Osteoblast (primary cell): ENCODE measurements around the gene PRSS21. TPM values are rescaled to one million over a fixed set of nuclear protein-coding genes. Genes with fewer than 3 reads are reported as not detected.

ENCODE experiments used
- DNase-seq: peaks from one replicate; pipeline ENCODE4 v3.0.0; 2011; ENCODE audit warnings: low spot score, mixed read lengths; ENCODE audit not compliant: insufficient read length; ENCODE audit errors: missing footprints
- H2AFZ ChIP-seq: 2 replicates; pipeline ENCODE4 v1.6.0; 2011; ENCODE audit warnings: mild to moderate bottlenecking, low read length
- H3K27ac ChIP-seq: 2 replicates; pipeline ENCODE4 v1.5.1; 2011; ENCODE audit warnings: mild to moderate bottlenecking, low read depth, low read length, moderate library complexity
- H3K27me3 ChIP-seq: 2 replicates; pipeline ENCODE4 v1.6.0; 2012; ENCODE audit warnings: mild to moderate bottlenecking, control low read depth, inconsistent platforms, low read length, moderate library complexity; ENCODE audit not compliant: insufficient read depth
- H3K36me3 ChIP-seq: 2 replicates; pipeline ENCODE4 v1.5.1; 2011; ENCODE audit warnings: mild to moderate bottlenecking, low read length, control low read depth, moderate library complexity; ENCODE audit not compliant: insufficient read depth
- H3K4me1 ChIP-seq: 2 replicates; pipeline ENCODE4 v1.5.1; 2011; ENCODE audit warnings: mild to moderate bottlenecking, low read length, control low read depth, moderate library complexity; ENCODE audit not compliant: insufficient read depth
- H3K4me2 ChIP-seq: 2 replicates; pipeline ENCODE4 v1.6.0; 2011; ENCODE audit warnings: mild to moderate bottlenecking, low read length; ENCODE audit not compliant: insufficient read depth
- H3K4me3 ChIP-seq: fragments of 200-600 bp; sonication (generic); 3 replicates; pipeline ENCODE4 v1.5.1; 2012; ENCODE audit warnings: mild to moderate bottlenecking, low read length, inconsistent platforms; ENCODE audit not compliant: insufficient read depth
- H3K79me2 ChIP-seq: 2 replicates; pipeline ENCODE4 v1.6.0; 2012; ENCODE audit warnings: mild to moderate bottlenecking, low read length, control low read depth, inconsistent platforms; ENCODE audit not compliant: insufficient read depth
- H3K9me3 ChIP-seq: 2 replicates; pipeline ENCODE4 v1.5.1; 2011; ENCODE audit warnings: low read depth, low read length, control low read depth
- H4K20me1 ChIP-seq: 2 replicates; pipeline ENCODE4 v1.6.0; 2012; ENCODE audit warnings: mild to moderate bottlenecking, low read length, control low read depth; ENCODE audit not compliant: insufficient read depth
- total RNA-seq: library from RNA; depleted of rRNA; stranded (reverse); fragments of >200 nt; gene quantifications from 2 replicates; pipeline ENCODE4 v1.2.3, GENCODE V29; 2012
- TF ChIP-seq, protein P1 (sequence below): IDR thresholded peaks from 2 replicates; pipeline ENCODE4 v1.5.1; 2011; ENCODE audit warnings: mild to moderate bottlenecking, low read depth, low read length, moderate library complexity; ENCODE audit errors: extremely low read depth

The PRSS21 gene
- total RNA-seq, 1 donor: not detected

DNA sequence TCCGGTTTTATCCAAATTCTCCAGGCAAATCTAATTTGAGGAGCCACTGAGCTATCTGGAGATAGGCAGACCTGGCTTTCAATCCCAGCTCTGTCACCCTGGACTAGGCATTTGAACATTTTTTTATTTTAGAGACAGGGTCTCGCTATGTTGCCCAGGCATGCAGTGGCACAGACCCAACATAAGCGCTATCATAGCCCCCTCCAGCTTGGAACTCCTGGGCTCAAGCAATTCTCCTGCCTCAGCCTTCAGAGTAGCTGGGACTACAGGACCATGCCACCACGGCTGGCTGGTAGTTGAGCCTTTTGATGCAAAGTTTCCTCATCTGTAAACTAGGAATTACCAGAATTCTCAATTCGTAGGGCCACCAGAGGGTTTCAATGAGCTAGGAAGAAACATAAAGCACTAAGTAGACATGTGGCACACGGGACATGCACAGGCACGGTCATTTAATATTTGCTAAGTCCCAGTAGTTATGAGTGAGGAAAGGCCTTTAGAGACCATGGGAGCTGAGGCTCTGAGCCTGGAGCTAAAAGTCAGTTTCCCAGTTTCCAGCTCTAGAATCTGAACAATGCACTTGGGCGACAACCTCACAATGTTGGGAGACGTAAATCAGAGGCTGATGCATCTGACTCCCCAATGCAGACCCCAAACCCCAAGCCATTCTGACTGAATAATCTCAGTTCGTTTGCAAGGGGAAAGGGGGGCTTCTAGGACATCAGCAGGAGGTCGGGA is 41.1 kb upstream of the PRSS21 start:
- no peaks in the 10 kb centered on the region for H3K9me3 ChIP-seq
- H3K79me2 ChIP-seq: peaks cover 74% of the 10 kb centered on the region
- H3K4me3 ChIP-seq: peak overlapping the region; percentile 98
- DNase-seq: peak; percentile 88
- H3K4me2 ChIP-seq: peak overlapping the region; percentile 92
- peaks cover 38% of the 10 kb centered on the region for H4K20me1 ChIP-seq
- peaks cover 25% of the 10 kb centered on the region for H3K4me1 ChIP-seq
- H3K27me3 ChIP-seq: no peaks in the 10 kb centered on the region
- peak overlapping the region; percentile 36 for H3K27ac ChIP-seq
- peaks cover 39% of the 10 kb centered on the region for H3K36me3 ChIP-seq
- TF ChIP-seq, protein P1, sequence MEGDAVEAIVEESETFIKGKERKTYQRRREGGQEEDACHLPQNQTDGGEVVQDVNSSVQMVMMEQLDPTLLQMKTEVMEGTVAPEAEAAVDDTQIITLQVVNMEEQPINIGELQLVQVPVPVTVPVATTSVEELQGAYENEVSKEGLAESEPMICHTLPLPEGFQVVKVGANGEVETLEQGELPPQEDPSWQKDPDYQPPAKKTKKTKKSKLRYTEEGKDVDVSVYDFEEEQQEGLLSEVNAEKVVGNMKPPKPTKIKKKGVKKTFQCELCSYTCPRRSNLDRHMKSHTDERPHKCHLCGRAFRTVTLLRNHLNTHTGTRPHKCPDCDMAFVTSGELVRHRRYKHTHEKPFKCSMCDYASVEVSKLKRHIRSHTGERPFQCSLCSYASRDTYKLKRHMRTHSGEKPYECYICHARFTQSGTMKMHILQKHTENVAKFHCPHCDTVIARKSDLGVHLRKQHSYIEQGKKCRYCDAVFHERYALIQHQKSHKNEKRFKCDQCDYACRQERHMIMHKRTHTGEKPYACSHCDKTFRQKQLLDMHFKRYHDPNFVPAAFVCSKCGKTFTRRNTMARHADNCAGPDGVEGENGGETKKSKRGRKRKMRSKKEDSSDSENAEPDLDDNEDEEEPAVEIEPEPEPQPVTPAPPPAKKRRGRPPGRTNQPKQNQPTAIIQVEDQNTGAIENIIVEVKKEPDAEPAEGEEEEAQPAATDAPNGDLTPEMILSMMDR: no peak
- no peak overlapping the region for H2AFZ ChIP-seq

GRCh38 chr16:2776500-2777139 is 40.4 kb upstream of the PRSS21 start:
- H3K4me3 ChIP-seq: peak overlapping the region; percentile 98

GRCh38 chr16:2777231-2777902 is 39.7 kb upstream of the PRSS21 start, which contains the start of gene ELOB:
TSS of gene ELOB (minus strand) at chr16:2777280. CDS start at chr16:2777239, 41 bp downstream.
- peak within 1 kb of the TSS; percentile 98 for H2AFZ ChIP-seq
- peak; percentile 100 for DNase-seq
- peaks cover 25% of the 10 kb centered on the region for H3K4me1 ChIP-seq
- peak within 1 kb of the TSS; percentile 92 for H3K4me2 ChIP-seq
- H3K79me2 ChIP-seq: peaks cover 62% of the 10 kb centered on the region
- no peaks in the 10 kb centered on the region for H3K9me3 ChIP-seq
- no peaks in the 10 kb centered on the region for H3K27me3 ChIP-seq
- H3K27ac ChIP-seq: peak within 1 kb of the TSS; percentile 99
- peak within 1 kb of the TSS; percentile 98 for H3K4me3 ChIP-seq
- peaks cover 25% of the 10 kb centered on the region for H4K20me1 ChIP-seq
- TF ChIP-seq, protein P1: no peak
- peaks cover 28% of the 10 kb centered on the region for H3K36me3 ChIP-seq

More at GRCh38 chr16:2776500-2777139, 40.4 kb upstream of the PRSS21 start:
- peaks cover 25% of the 10 kb centered on the region for H3K4me1 ChIP-seq
- H4K20me1 ChIP-seq: peaks cover 31% of the 10 kb centered on the region
- peak overlapping the region; percentile 36 for H3K27ac ChIP-seq
- H3K4me2 ChIP-seq: peak overlapping the region; percentile 92
- H2AFZ ChIP-seq: no peak overlapping the region
- DNase-seq: peak; percentile 86
- TF ChIP-seq, protein P1: no peak
- H3K79me2 ChIP-seq: peaks cover 68% of the 10 kb centered on the region
- no peaks in the 10 kb centered on the region for H3K9me3 ChIP-seq
- peaks cover 35% of the 10 kb centered on the region for H3K36me3 ChIP-seq
- H3K27me3 ChIP-seq: no peaks in the 10 kb centered on the region
